Measurements from ENCODE around the gene KMT2C.

The KMT2C gene

GRCh38 chr7:152180587-152180986 is 255.2 kb downstream of the KMT2C start:
- DNase-seq: no peak

- no peak for DNase-seq
Observed at GRCh38 chr7:152180048-152180447, 255.8 kb downstream of the KMT2C start.

DNA sequence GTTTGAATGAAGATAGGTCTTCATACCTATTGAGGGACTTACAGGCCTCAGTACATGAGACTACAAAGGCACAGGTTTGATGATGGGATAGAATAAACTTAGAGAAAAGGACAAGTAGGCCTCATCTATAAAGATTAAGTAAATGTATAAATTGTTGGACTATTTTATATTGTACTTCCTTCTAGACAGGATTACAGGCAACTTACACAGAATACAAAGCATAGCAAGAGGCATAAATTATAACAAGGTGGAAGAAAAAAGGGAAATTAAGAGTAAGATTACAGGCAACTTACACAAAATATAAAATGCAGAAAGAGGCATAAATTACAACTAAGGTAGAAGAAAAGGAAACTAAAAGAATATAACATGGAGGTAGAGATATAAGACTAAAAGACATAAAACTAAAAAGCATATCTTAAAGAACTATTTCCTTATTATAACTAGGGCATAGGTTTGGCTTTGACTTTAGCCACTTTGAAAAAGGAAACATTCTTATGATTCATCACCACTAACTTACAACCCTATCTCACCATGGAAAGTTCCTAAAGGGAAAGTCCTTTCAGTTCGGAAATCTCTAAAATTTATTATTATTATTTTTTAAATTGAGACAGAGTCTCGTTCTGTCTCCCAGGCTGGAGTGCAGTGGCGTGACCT is 257.3 kb downstream of the KMT2C start:
- DNase-seq: no peak

DNA sequence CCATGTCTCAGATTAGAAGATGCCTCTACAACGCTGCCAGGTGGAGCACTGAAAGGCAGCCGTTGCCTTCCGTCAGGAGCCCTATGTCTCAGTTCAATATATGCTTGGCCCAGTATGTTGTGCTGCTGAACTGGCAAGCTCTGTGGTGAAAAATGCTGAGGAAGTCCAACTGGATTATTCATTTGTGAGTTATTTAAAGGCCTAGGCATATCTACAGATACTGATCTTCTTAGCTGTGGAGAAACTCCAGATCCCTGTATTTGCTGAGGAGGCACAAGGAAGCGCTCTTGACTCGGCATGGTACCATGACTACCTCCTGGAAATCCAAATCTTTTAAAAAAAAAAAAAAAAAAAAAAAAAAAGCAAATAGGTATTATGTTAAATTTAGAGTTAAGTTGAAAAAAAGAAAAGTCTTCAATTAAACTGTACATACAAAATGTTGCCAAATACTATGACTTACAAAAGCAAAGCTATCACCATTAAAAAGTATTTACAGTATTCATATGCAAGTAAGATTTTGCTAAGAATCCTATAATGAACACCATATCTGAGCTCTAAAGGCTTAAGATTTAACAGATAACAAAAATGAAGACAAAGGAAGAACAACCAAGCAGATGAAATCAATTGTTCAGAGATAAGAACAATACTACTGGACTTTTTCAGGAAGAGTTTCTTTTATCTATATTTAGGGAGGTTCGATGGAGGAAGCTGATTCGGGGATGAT is 258.0 kb downstream of the KMT2C start:
- no peak for DNase-seq

GRCh38 chr7:152176797-152177196 is 259.0 kb downstream of the KMT2C start:
- no peak for DNase-seq

- DNase-seq: no peak
Observed at GRCh38 chr7:152173372-152174070, 262.3 kb downstream of the KMT2C start.

DNA sequence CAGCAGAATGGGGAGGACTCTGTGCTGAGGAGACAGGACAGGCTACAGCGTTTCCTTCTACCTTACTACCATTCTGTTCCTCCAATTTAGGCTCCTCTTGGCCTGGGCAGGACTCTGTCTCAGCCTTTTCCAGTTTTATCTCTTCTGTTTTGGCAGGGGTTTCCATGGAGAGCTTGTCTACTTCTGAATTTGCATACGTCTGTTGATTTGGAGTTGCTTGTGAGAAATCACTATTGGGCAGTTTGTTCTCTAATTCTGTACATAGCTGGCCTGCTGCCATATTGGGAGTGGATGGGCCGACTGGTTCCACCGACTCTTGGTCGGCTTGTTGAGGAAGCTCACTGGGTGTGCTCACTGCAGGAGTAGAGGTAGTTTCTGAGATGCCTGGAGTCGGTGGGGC is 273.5 kb downstream of the KMT2C start:
- no peak for DNase-seq

GRCh38 chr7:152161171-152161570 is 274.6 kb downstream of the KMT2C start:
- DNase-seq: no peak

- no peak for DNase-seq
Observed at GRCh38 chr7:152158801-152159587, 276.8 kb downstream of the KMT2C start.

GRCh38 chr7:152152267-152152666 is 283.5 kb downstream of the KMT2C start:
- no peak for DNase-seq

GRCh38 chr7:152149363-152149762 is 286.4 kb downstream of the KMT2C start:
- DNase-seq: no peak

DNA sequence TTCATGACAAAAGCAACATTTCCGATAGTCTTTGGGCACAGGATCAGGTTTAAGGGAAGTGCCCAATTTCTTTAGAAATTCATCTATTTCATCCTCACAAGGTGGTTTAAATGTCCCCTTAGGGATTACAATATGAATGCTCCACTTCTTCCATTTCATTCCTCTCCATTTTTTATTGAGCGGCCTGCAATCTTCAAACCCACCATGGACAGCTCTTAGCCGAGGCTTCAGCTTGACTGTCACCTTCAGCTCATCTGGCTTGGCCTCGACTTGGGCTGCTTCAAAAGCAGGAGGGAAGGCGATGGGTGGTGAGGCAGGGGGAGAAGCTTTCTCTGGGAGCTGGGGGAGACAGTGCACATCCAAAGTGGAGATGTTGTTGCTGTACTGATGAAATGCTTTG is 287.1 kb downstream of the KMT2C start:
- no peak for DNase-seq

DNA sequence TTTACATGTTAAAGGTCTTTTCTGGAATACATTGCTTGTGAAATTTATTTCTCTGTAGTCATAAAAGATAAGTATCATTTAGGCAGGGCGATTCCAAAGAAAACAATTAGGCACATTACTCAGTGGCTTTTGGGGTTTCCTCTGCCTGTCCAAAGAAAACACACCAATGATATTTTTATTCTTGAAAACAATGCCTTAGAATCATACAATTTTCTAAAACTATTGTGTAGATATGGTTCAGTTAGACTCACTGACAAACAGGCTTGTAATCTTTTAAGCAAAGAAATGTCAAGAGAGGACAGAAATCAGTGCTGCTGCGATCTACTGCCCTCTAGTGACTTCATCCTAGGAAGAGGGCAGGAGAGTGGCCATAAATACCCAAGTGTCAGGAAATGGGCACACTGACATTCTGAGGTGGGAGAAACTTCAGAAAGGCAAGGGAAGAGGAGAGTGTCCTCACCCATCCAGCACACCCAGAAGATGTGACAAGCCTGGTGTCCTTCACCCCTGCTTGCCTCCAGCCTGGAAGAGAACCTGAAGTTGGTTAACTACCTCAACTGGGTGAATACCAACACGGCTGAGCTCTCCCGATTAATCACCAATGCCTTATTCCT is 289.8 kb downstream of the KMT2C start:
- peak in 1 of 2 experiments; percentile 29 for DNase-seq

GRCh38 chr7:152144557-152145245 is 291.1 kb downstream of the KMT2C start:
- peak in 1 of 2 experiments; percentile 21 for DNase-seq

GRCh38 chr7:152142976-152143595 is 292.7 kb downstream of the KMT2C start:
- DNase-seq: no peak

DNA sequence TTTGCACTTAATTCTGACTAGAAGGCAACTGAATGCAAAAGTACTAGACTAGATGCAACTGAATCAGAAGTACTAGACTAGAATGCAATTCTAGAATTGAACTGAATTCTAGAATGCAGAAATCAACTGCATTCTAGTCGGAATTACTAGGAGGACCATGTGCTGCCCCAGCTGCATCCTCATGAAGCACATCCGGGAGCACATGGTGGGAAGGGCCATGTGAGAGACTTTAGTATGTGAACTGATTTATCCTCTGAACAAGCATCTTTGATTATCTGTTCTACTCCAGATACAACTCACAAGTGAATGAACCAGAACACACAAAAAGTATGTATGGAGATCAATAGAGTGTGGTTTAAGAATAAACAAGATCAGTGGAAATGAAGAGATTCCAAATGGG is 295.2 kb downstream of the KMT2C start:
- no peak for DNase-seq

DNA sequence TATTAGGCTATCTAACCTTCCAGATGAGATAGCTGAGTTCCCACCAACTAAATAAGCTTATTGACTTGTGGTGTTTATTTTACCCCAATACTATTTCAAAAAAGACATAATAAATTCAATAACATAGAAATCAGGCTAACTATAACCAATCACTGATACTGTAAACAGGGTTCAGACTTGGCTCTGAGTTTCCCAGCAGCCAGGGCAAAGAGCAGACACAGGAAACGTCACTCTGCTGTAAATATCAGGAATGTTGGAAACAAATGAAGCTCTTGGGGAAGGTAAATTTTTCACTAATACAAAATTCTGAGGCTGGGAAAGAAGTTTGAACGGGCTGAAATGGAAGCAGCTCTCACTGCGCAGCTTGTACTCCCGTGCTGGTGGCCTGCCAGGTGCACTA is 295.7 kb downstream of the KMT2C start:
- DNase-seq: no peak

DNA sequence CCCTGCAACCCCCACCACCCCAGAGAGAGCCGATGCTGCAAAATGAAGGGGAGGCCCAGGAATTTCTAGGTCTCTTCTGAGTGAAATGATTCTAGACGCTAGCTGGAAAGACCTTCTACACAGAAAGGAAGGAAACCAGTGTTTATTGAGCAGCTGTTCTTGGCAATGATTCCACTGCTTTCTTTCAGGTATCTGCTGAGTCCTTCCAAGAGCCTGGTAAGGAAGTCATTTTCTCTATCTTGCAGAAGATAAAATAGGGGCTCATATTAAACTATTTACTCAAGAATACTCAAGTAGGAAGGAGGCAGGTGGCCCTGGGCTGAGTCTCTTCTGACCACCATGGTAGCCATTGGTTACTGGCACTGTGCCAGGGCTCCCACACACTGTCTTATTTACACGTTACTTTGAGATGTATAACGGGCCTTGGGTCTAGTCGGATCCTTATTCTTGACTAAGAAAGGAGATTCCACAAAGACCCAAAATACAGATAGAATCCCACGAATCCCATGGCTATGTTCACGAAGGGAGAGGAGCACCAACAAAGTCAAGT is 298.3 kb downstream of the KMT2C start:
- no peak for DNase-seq

- DNase-seq: no peak
Observed at GRCh38 chr7:152136686-152137085, 299.1 kb downstream of the KMT2C start.

GRCh38 chr7:152133804-152134203 is 302.0 kb downstream of the KMT2C start:
- no peak for DNase-seq

GRCh38 chr7:152132812-152133211 is 303.0 kb downstream of the KMT2C start:
- DNase-seq: no peak

All from activated CD4-positive, alpha-beta T cell treated with anti-CD3 and anti-CD28 coated beads, Interleukin-2, amount 50 U/mL, for 48 hours (primary cell).